Measurements from ENCODE around the gene PLCL2. TPM values are rescaled to one million over a fixed set of nuclear protein-coding genes. Genes with fewer than 3 reads are reported as not detected.
A peak's percentile ranks its signal among the peaks of the same experiment; 100 is the strongest.

The PLCL2 gene
- total RNA-seq, 1 experiment from 2014 or later = 32.1 TPM

DNA sequence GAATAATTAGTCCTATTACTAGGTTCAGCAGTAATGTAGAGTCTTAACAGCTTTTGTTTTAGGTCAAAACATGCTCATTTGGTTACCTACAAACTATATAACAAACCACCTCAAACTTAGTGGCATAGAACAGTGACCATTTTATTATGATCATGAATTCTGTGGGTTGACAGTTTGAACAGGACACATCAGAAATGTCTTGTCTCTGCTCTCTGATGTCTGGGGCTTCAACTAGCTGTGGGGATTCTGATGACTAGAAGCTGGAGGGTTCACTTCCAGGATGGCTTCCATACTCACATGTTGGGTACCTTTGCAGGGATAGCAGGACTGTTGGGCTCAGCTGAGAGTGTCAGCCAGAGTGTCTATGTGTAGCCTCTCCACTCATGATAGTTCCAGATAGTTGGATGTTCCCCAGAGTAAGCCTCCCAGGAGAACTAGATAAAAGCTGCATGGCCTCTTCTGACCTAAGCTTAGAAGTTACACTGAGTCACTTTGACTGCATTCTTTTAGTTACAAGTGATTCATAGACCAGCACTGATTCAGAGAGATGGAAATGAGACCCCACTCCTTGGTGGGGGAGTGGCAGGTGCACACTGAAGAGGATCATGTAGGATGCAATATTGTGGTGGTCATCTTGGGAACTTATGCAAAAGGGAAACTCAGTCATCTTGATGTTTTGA, 32.6 kb downstream of the PLCL2 start:
- Histone ChIP-seq H2AK5ac (ENCODE audit: insufficient read length, low read length) (no peak overlapping the region), H3K79me2 (ENCODE audit: insufficient read depth, low read length) (no peaks in the 10 kb centered on the region)

More for the DNA sequence above, 32.6 kb downstream of the PLCL2 start:
- H3K23ac ChIP-seq (ENCODE audit: insufficient read length, low read depth, low read length) = no peak overlapping the region
- no peak overlapping the region for H3K27ac ChIP-seq (ENCODE audit: insufficient read length, low read depth, low read length)
- no peak overlapping the region for H4K8ac ChIP-seq (replicated peaks; ENCODE audit: insufficient read length, low read depth, low read length)
- H2BK12ac ChIP-seq (ENCODE audit: insufficient read length, low read depth, low read length) = no peak overlapping the region
- H3K79me1 ChIP-seq (ENCODE audit: insufficient read depth, low read depth, low read length, poor library complexity, severe bottlenecking) = no peaks in the 10 kb centered on the region
- Mint-ChIP-seq H3K27ac (peak overlapping the region in 2 of 3 experiments; percentile 5 to 19; a peak in 1 of 7 replicates), H3K9me3 (no peaks in the 10 kb centered on the region), H3K27me3 (ENCODE audit: low read depth) (no peaks in the 10 kb centered on the region), H3K36me3 (ENCODE audit: insufficient read depth in 1 of 3, low read depth in 3 of 3) (no peaks in the 10 kb centered on the region), H3K4me3 (no peak overlapping the region), H3K4me1 (peaks cover 40 to 46% of the 10 kb centered on the region in 2 experiments)
- no peaks in the 10 kb centered on the region for H3K23me2 ChIP-seq (ENCODE audit: insufficient read length, low read depth, low read length, poor library complexity, severe bottlenecking)
- no peak overlapping the region for H3K4me2 ChIP-seq (ENCODE audit: insufficient read depth, insufficient read length, low read length)
- no peak overlapping the region for H2BK15ac ChIP-seq (ENCODE audit: low read depth, low read length)
- H4K91ac ChIP-seq (ENCODE audit: insufficient read length, low read depth, low read length) = no peak overlapping the region
- H3K4ac ChIP-seq (ENCODE audit: low read depth, low read length) = no peak overlapping the region
- H3K18ac ChIP-seq (ENCODE audit: insufficient read length, low read depth, low read length) = no peak overlapping the region
- H4K20me1 ChIP-seq (ENCODE audit: control insufficient read depth, insufficient read depth, insufficient read length) = no peaks in the 10 kb centered on the region
- H2BK20ac ChIP-seq (ENCODE audit: low read depth, low read length, poor library complexity, severe bottlenecking) = no peak overlapping the region
- no peak overlapping the region for H2BK5ac ChIP-seq (ENCODE audit: insufficient read length, low read length)
- H3K27me3 ChIP-seq (ENCODE audit: insufficient read depth, low read length) = no peaks in the 10 kb centered on the region
- H3K9ac ChIP-seq (ENCODE audit: extremely low read depth, insufficient read length, low read length) = no peak overlapping the region
- H3K56ac ChIP-seq (ENCODE audit: insufficient read length, low read depth, low read length) = no peak overlapping the region
- H3K14ac ChIP-seq (ENCODE audit: insufficient read depth, low read length) = no peak overlapping the region
- no peaks in the 10 kb centered on the region for H3K9me3 ChIP-seq (ENCODE audit: control insufficient read depth, low read depth, low read length)
- no peak overlapping the region for H4K5ac ChIP-seq (ENCODE audit: insufficient read length, low read depth, low read length)
- no peak for DNase-seq
- no peaks in the 10 kb centered on the region; the same call in 1 of the 2 replicates for H3K4me1 ChIP-seq (ENCODE audit: insufficient read depth, low read length)
- no peak overlapping the region for H2AFZ ChIP-seq (ENCODE audit: low read length)
- no peak overlapping the region for H3T11ph ChIP-seq (ENCODE audit: low read length)
- H2BK120ac ChIP-seq (ENCODE audit: low read depth, low read length, poor library complexity, severe bottlenecking) = no peak overlapping the region
- TF ChIP-seq, protein P1, sequence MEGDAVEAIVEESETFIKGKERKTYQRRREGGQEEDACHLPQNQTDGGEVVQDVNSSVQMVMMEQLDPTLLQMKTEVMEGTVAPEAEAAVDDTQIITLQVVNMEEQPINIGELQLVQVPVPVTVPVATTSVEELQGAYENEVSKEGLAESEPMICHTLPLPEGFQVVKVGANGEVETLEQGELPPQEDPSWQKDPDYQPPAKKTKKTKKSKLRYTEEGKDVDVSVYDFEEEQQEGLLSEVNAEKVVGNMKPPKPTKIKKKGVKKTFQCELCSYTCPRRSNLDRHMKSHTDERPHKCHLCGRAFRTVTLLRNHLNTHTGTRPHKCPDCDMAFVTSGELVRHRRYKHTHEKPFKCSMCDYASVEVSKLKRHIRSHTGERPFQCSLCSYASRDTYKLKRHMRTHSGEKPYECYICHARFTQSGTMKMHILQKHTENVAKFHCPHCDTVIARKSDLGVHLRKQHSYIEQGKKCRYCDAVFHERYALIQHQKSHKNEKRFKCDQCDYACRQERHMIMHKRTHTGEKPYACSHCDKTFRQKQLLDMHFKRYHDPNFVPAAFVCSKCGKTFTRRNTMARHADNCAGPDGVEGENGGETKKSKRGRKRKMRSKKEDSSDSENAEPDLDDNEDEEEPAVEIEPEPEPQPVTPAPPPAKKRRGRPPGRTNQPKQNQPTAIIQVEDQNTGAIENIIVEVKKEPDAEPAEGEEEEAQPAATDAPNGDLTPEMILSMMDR (conservative IDR thresholded peaks at IDR 0.05) = no peak
